HepG2 (cell line): ENCODE results near the gene ZNF541. TPM values are rescaled to one million over a fixed set of nuclear protein-coding genes. Genes with fewer than 3 reads are reported as not detected.
A peak's percentile ranks its signal among the peaks of the same experiment; 100 is the strongest.

Source experiments
- BHLHE40 ChIP-seq: IDR thresholded peaks from 2 replicates; pipeline ENCODE4 v1.6.1; 2011; ENCODE audit warnings: low read length, improper control_type of control experiment
- GFI1 ChIP-seq: sonication (generic); formaldehyde crosslinking; IDR thresholded peaks from 2 replicates; pipeline ENCODE4 v1.5.0; 2020; ENCODE audit warnings: missing genetic modification reagents, mild to moderate bottlenecking, borderline replicate concordance
- HNF1A ChIP-seq, 2 experiments: sonication (generic) in 1 of 2; formaldehyde crosslinking in 1 of 2; IDR thresholded peaks; 2 replicates each; pipeline versions ENCODE4 v1.4.0 to v1.6.1; 2016 to 2020; ENCODE audit warnings: borderline replicate concordance in 1 of 2, low read depth in 1 of 2, mild to moderate bottlenecking in 1 of 2, missing genetic modification reagents in 1 of 2
- ZEB1 ChIP-seq: IDR thresholded peaks from 2 replicates; pipeline ENCODE4 v1.6.1; 2012; ENCODE audit warnings: mild to moderate bottlenecking, low read depth, inconsistent platforms; ENCODE audit not compliant: insufficient replicate concordance
- ZGPAT ChIP-seq: IDR thresholded peaks from 2 replicates; pipeline ENCODE4 v1.6.1; 2016; ENCODE audit warnings: mild to moderate bottlenecking
- ZNF101 ChIP-seq: sonication (generic); formaldehyde crosslinking; IDR thresholded peaks from 2 replicates; pipeline ENCODE4 v1.4.0; 2020; ENCODE audit warnings: mild to moderate bottlenecking, low read depth, missing genetic modification reagents, borderline replicate concordance
- ZNF879 ChIP-seq: sonication (generic); formaldehyde crosslinking; IDR thresholded peaks from 2 replicates; pipeline ENCODE4 v1.8.1; 2023; ENCODE audit warnings: missing genetic modification reagents
- polyA plus RNA-seq, 8 experiments: library from polyadenylated mRNA; depleted of rRNA in 3 of 8; stranded (reverse) in 7 of 8; unstranded in 1 of 8; fragments of >200 nt; fragmentation: Illumina TruSeq in 4 of 8; extraction: Trizol in 4 of 8; gene quantifications; 2 replicates each; pipeline versions ENCODE4 v1.2.1 to v1.2.3, GENCODE V29; 2011 to 2016; ENCODE audit warnings: low read depth in 4 of 8, missing spikeins in 1 of 8, mixed read lengths in 1 of 8; ENCODE audit not compliant: insufficient read depth in 1 of 8
- total RNA-seq, 5 experiments: library from RNA; depleted of rRNA; stranded (reverse); fragments of >200 nt; fragmentation: Illumina TruSeq; extraction: Trizol; gene quantifications; 2 replicates each; pipeline ENCODE4 v1.2.3, GENCODE V29; 2016; ENCODE audit warnings: low read depth in 1 of 5
- TF ChIP-seq, protein P1 (sequence below): sonication (generic); formaldehyde crosslinking; IDR thresholded peaks from 2 replicates; pipeline ENCODE4 v1.5.0; 2020; ENCODE audit warnings: mild to moderate bottlenecking, missing genetic modification reagents
- TF ChIP-seq, protein P2 (sequence below): sonication (generic); formaldehyde crosslinking; conservative IDR thresholded peaks from 2 replicates; pipeline ENCODE4 v1.8.1; 2023; ENCODE audit warnings: missing genetic modification reagents

ZNF541 gene
- total and polyA plus RNA-seq, 2 of the 13 experiments (the other 11 are each of a cell fraction or from before 2014, with no cell fraction given) = 0.03 to 0.04 TPM

DNA sequence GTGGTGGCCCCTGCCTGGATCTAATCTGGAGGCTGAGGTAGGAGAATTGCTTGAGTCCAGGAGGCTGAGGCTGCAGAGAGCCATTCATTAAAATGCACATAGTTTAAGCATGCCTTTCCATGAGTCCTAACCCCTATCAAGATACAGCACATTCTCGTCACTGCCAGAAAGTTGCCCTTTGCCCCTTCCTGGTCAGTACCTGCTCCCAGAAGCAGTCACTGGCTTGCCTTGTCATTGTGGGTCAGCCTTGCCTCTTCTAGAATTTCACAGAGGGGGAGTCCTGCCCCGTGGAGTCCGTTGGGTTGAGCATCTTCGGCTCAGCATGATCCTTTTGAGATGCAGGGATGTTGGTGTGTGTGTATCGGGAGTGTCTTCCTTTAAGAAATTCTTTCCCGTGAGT, 46.8 kb upstream of the ZNF541 start (continued):
- TF ChIP-seq HNF1A (IDR thresholded peaks at IDR 0.05; ENCODE audit: low read depth) (no peak), HNF1A (CRISPR knock-in tag; IDR thresholded peaks at IDR 0.05; ENCODE audit: borderline replicate concordance) (no peak), ZEB1 (no peak), BHLHE40 (no peak), ZNF879 (no peak), ZGPAT (CRISPR knock-in tag) (no peak), ZNF101 (CRISPR knock-in tag) (no peak), GFI1 (CRISPR knock-in tag) (no peak)
- TF ChIP-seq, protein P1, sequence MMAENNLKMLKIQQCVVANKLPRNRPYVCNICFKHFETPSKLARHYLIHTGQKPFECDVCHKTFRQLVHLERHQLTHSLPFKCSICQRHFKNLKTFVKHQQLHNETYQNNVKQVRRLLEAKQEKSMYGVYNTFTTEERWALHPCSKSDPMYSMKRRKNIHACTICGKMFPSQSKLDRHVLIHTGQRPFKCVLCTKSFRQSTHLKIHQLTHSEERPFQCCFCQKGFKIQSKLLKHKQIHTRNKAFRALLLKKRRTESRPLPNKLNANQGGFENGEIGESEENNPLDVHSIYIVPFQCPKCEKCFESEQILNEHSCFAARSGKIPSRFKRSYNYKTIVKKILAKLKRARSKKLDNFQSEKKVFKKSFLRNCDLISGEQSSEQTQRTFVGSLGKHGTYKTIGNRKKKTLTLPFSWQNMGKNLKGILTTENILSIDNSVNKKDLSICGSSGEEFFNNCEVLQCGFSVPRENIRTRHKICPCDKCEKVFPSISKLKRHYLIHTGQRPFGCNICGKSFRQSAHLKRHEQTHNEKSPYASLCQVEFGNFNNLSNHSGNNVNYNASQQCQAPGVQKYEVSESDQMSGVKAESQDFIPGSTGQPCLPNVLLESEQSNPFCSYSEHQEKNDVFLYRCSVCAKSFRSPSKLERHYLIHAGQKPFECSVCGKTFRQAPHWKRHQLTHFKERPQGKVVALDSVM (CRISPR knock-in tag) = peak; percentile 85
- TF ChIP-seq, protein P2, sequence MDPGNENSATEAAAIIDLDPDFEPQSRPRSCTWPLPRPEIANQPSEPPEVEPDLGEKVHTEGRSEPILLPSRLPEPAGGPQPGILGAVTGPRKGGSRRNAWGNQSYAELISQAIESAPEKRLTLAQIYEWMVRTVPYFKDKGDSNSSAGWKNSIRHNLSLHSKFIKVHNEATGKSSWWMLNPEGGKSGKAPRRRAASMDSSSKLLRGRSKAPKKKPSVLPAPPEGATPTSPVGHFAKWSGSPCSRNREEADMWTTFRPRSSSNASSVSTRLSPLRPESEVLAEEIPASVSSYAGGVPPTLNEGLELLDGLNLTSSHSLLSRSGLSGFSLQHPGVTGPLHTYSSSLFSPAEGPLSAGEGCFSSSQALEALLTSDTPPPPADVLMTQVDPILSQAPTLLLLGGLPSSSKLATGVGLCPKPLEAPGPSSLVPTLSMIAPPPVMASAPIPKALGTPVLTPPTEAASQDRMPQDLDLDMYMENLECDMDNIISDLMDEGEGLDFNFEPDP (CRISPR knock-in tag) = no peak
